ENCODE measurements around the gene NOP10. TPM values are rescaled to one million over a fixed set of nuclear protein-coding genes. Genes with fewer than 3 reads are reported as not detected.

NOP10 gene
- total and polyA plus RNA-seq, 2 of the 8 experiments (the other 6 are each of a cell fraction or from before 2014, with no cell fraction given) = 285 to 981 TPM

- TF ChIP-seq E2F6 (IDR thresholded peaks at IDR 0.05) = peak; percentile 89
- TF ChIP-seq SIN3A (conservative IDR thresholded peaks at IDR 0.05 in 1 of 2, IDR thresholded peaks at IDR 0.05 in 1 of 2; ENCODE audit: low read depth in 1 of 2, low read length in 2 of 2) = peak; percentile 72 to 94; a peak in 2 of 4 replicates
- TF ChIP-seq KDM5A (IDR thresholded peaks at IDR 0.05; ENCODE audit: low read length) = no peak
- peak; percentile 78 for TF ChIP-seq PHF8 (conservative IDR thresholded peaks at IDR 0.05; ENCODE audit: low read depth, low read length)
- TF ChIP-seq SUZ12 (IDR thresholded peaks at IDR 0.05; ENCODE audit: low read length) = no peak
- TF ChIP-seq CREB1 (IDR thresholded peaks at IDR 0.05) = peak; percentile 65
- TF ChIP-seq FOSL1 (IDR thresholded peaks at IDR 0.05; ENCODE audit: insufficient read depth, low read depth, low read length) = no peak
- TF ChIP-seq KDM4A (IDR thresholded peaks at IDR 0.05; ENCODE audit: low read depth, low read length, severe bottlenecking) = peak; percentile 62
- TF ChIP-seq RAD21 (IDR thresholded peaks at IDR 0.05 in 1 of 2, conservative IDR thresholded peaks at IDR 0.05 in 1 of 2; ENCODE audit: low read depth in 2 of 2, low read length in 2 of 2) = peak; percentile 80 to 84
- peak; percentile 34 for TF ChIP-seq NANOG (IDR thresholded peaks at IDR 0.05; ENCODE audit: insufficient read depth, low read depth, low read length, poor library complexity, severe bottlenecking)
- no peak for TF ChIP-seq TAF7 (optimal IDR thresholded peaks at IDR 0.05; ENCODE audit: borderline replicate concordance, low read depth, low read length)
- TF ChIP-seq BCL11A (IDR thresholded peaks at IDR 0.05; ENCODE audit: low read depth in 2 of 2, low read length in 2 of 2) = no peak
- no peak for TF ChIP-seq BRCA1 (IDR thresholded peaks at IDR 0.05; ENCODE audit: low read depth, low read length)
- TF ChIP-seq TAF1 (IDR thresholded peaks at IDR 0.05; ENCODE audit: low read depth, low read length) = peak; percentile 73
- 0 out of 2 replicates have a peak, but pooled peaks have one; percentile 23 for TF ChIP-seq TEAD4 (IDR thresholded peaks at IDR 0.05; ENCODE audit: low read depth, low read length)
- TF ChIP-seq SIRT6 (IDR thresholded peaks at IDR 0.05; ENCODE audit: low read length) = peak; percentile 26
- no peak for TF ChIP-seq BACH1 (IDR thresholded peaks at IDR 0.05; ENCODE audit: low read length)
- TF ChIP-seq GABPA (IDR thresholded peaks at IDR 0.05; ENCODE audit: borderline replicate concordance, insufficient read depth, low read length) = peak; percentile 87; the same call in 1 of the 2 replicates
- TF ChIP-seq CEBPB (IDR thresholded peaks at IDR 0.05; ENCODE audit: low read depth, low read length) = no peak
- peak; percentile 39 to 87 for TF ChIP-seq POLR2A (IDR thresholded peaks at IDR 0.05; ENCODE audit: control extremely low read depth in 1 of 2, low read depth in 2 of 2, low read length in 2 of 2)
- TF ChIP-seq JUND (IDR thresholded peaks at IDR 0.05; ENCODE audit: low read length) = peak; percentile 82; the same call in 1 of the 2 replicates
Measured at GRCh38 chr15:34342737-34343575, at the start of gene NOP10, which contains the start of gene NUTM1 (continued).

Measured in H1 (cell line).